GM10266 (cell line): Measurements from ENCODE around the gene CERK.

Experiments
- DNase-seq: peaks from one replicate; pipeline ENCODE4 v3.0.0; 2012; ENCODE audit errors: extremely low spot score
- TF ChIP-seq, protein P1 (sequence below): IDR thresholded peaks from 2 replicates; pipeline ENCODE4 v1.5.1; 2012; ENCODE audit warnings: mild to moderate bottlenecking, low read depth; ENCODE audit not compliant: control insufficient read depth, insufficient read depth; ENCODE audit errors: missing control alignments

CERK gene

DNA sequence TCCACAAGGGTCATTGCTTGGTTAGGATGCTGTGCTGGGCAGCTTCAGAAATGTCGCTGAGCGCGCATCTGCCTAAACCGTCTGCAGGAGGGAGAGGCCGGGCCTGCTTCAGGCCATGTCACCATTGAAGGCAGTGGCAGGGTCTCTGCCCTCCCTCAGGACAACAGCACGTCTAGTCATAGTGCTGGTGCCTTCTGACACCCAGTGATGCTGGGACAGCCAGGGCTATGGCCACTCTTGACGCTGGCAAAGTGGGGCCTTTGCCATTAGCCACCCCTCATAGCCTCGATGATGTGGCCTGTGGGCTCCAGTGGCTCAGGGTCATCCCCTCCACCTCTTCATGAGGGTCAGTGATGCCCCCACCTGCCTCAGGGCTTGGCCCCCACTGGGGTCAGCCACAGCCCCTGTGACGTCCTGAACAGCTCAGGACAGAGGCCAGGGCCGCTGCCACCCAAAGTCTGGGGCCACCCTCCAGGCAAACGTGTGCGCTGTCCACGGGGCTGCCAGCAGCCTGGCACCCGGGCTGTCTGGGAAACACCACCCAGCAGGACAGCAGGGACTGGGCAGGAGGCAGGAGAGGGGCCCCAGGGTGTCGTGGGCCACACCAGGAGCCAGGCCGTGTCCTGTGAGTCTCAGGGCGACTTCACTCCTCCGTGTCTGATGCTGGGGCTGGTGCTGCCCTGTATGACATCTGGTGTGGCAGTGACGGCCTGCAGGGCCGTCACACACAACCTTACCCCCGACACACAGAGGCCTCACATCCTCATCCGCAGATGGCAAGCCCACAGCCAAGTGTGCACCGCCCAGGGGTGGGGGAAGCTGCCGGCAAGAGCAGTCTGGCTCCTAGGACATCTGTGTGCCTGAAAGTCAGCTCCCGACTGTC is 42.5 kb downstream of the CERK start:
- TF ChIP-seq, protein P1, sequence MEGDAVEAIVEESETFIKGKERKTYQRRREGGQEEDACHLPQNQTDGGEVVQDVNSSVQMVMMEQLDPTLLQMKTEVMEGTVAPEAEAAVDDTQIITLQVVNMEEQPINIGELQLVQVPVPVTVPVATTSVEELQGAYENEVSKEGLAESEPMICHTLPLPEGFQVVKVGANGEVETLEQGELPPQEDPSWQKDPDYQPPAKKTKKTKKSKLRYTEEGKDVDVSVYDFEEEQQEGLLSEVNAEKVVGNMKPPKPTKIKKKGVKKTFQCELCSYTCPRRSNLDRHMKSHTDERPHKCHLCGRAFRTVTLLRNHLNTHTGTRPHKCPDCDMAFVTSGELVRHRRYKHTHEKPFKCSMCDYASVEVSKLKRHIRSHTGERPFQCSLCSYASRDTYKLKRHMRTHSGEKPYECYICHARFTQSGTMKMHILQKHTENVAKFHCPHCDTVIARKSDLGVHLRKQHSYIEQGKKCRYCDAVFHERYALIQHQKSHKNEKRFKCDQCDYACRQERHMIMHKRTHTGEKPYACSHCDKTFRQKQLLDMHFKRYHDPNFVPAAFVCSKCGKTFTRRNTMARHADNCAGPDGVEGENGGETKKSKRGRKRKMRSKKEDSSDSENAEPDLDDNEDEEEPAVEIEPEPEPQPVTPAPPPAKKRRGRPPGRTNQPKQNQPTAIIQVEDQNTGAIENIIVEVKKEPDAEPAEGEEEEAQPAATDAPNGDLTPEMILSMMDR = no peak
- no peak for DNase-seq

- TF ChIP-seq, protein P1 = no peak
- no peak for DNase-seq
These were observed 43.5 kb downstream of the CERK start for GRCh38 chr22:46694416-46695170.

DNA sequence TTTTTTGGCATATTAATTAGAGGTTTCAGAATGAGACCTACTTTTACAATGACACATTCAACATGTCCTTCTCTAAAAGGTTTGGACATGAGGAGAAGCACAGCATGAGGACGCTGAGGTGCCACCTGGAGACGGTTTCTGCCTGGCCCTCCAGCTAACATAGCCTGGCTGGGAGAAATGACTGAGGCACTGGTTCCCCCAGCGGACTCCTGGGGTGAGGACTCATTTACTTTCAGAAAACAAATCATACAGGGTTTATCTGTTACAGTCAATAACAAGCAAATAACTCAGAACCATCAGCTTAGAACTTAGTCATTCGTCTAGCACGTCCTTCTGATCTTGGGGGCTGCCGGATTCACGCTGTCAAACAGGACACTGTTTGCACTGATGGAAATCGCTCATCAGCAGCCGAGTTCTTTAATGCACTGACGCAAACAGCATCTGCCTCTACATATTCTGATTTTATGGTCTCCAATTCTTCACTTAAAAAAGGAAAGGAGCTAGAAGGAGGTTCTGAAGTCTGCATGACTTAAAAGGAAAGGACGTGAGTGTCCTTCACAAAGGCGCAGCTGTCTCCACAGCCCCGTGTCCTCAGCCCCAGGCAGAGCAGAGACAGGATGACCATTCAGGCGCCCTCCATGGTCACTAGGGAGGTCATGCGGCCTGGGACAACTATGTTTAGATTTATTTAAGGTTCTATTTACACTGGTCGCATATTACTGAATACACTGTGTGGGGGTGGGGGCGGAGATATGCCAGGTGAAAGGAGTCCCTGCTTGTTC is 44.2 kb downstream of the CERK start:
- no peak for DNase-seq
- TF ChIP-seq, protein P1 = no peak

GRCh38 chr22:46691571-46691970 is 46.5 kb downstream of the CERK start:
- TF ChIP-seq, protein P1 = no peak
- DNase-seq = no peak

GRCh38 chr22:46690146-46690545 is 47.9 kb downstream of the CERK start:
- TF ChIP-seq, protein P1 = no peak
- DNase-seq = no peak

DNA sequence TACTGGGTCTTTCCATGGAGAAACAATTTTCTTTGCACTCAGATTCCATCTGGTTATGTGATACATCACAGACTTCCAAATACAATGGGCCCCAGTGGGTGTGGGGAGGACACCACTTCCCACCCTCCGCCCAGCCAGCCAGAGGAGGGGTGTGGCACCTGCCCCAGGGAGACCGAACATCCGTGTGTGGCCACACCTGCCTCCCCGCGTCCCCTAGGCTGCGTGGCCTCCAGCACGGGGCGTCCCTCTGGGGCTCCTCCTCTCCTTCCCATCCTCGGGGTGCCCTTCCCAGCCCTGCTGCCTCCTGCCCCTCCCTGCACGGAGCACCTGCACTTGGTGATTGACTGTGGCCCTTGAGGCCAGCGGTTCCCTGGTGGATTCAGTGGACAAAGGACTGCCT is 49.1 kb downstream of the CERK start:
- TF ChIP-seq, protein P1 = no peak
- DNase-seq = no peak

DNA sequence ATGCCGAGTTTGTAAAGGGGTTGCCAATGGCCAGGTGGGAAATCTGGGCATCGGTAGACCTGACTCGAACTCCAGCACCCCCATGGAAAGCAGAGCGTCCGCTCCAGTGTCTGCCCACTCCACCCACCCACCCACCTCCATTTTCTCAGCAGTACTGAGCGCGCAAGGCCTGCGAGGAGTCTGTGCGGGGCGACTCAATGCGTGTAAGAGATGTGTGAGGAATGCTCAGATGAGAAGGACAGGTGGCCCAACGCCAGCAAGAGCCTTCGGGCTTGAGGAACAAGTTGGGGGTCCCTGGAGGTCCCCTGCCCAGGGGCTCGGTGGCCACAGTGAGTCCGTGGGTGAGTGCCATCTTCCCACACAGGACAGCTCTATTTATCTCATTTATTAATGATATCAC is 50.6 kb downstream of the CERK start:
- no peak for DNase-seq
- TF ChIP-seq, protein P1 = no peak
